Aorta (tissue), 5 donors: ENCODE data around the gene UCK2. TPM values are rescaled to one million over a fixed set of nuclear protein-coding genes. Genes with fewer than 3 reads are reported as not detected.

Experiments used
- ATAC-seq: fragments of 200-7000 bp; cut with Tn5 transposase; one replicate; pipeline ENCODE4 v1.9.1; 2022; ENCODE audit warnings: moderate library complexity; ENCODE audit not compliant: low FRiP score
- DNase-seq, 2 donors: peaks; one replicate each; pipeline ENCODE4 v3.0.0-alpha.2; 2020
- H3K27ac ChIP-seq, 2 donors: one replicate each; pipeline ENCODE4 v1.5.1; 2013; ENCODE audit warnings: low read length in 2 of 2, mild to moderate bottlenecking in 2 of 2, moderate library complexity in 2 of 2, control low read depth in 1 of 2, inconsistent platforms in 1 of 2, low read depth in 1 of 2
- H3K27me3 ChIP-seq, 2 donors: one replicate each; pipeline ENCODE4 v1.6.1; 2013; ENCODE audit warnings: control low read depth in 1 of 2, low read length in 1 of 2, mild to moderate bottlenecking in 1 of 2, moderate library complexity in 1 of 2; ENCODE audit not compliant: insufficient read depth in 2 of 2, control insufficient read depth in 1 of 2
- H3K36me3 ChIP-seq, 2 donors: one replicate each; pipeline ENCODE4 v1.6.1; 2013; ENCODE audit warnings: control low read depth in 1 of 2, low read length in 1 of 2, mild to moderate bottlenecking in 1 of 2; ENCODE audit not compliant: insufficient read depth in 2 of 2, control insufficient read depth in 1 of 2
- H3K4me1 ChIP-seq, 2 donors: one replicate each; pipeline ENCODE4 v1.6.1; 2013; ENCODE audit warnings: low read length in 2 of 2, control low read depth in 1 of 2, mild to moderate bottlenecking in 1 of 2, moderate library complexity in 1 of 2; ENCODE audit not compliant: insufficient read depth in 2 of 2, control insufficient read depth in 1 of 2
- H3K4me3 ChIP-seq, 2 donors: one replicate each; pipeline ENCODE4 v1.5.1; 2013; ENCODE audit warnings: low read length in 2 of 2, control low read depth in 1 of 2, mild to moderate bottlenecking in 1 of 2
- H3K9me3 ChIP-seq: one replicate; pipeline ENCODE4 v1.6.1; 2013; ENCODE audit warnings: mild to moderate bottlenecking, low read length; ENCODE audit not compliant: control insufficient read depth
- WGBS, 2 donors: extraction: QIAGEN DNeasy Blood & Tissue Kit; methylation state at CpG; one replicate each; pipeline ENCODE4 v1.1.7; 2013; 5-methylcytosine and 5-hydroxymethylcytosine counted together
- intact Hi-C, 2 donors: fragments of 100-400 bp; cut with DNase I; formaldehyde crosslinking; loops; one replicate each; pipeline versions ENCODE4 v1.14.2 to v1.15.0; 2022
- polyA plus RNA-seq, 2 donors: library from polyadenylated mRNA; stranded (reverse); fragments of 200-250 nt; gene quantifications; one replicate each; pipeline ENCODE4 v1.2.3, GENCODE V29; 2013
- total RNA-seq, 2 donors: library from RNA; stranded (reverse); fragmentation: NEBNext Ultra II Directional; extraction: Animal tissue kit (Norgen Biotek cat#: 25700); gene quantifications; one replicate each; pipeline ENCODE4 v1.2.1, GENCODE V29; 2021
- donor health status: healthy with polysubstance abuse.
- donor health status: Bipolar disorder and iron deficiency.
- donor health status: DM: no; HTN: no; CAD: no.
- donor health status: DM: no; HTN: no; CAD: no.
- donor health status: DM: yes; HTN: yes; CAD: no.

UCK2 gene
- total and polyA plus RNA-seq, 4 donors = 7.2 to 31.1 (median 19.9) TPM

DNA sequence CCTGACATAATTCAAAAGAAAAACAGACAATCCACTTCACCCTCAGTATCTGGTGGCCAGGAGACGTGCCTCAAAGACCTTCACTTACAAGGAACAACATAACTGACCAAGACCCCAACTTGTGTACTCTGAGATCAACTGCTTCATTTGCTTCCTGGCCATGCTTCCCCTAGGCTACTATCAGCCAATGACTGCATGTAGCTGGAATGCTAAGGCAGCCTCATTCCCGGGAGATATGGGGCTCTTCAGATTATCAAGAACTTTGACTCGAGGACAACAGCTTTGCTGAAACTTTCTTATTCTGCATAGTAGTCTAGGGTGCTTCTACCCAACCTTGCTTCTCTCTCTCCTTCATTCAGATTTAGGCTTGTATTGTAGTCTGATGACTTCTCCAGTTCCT is 11.7 kb upstream of the UCK2 start:
- H3K27me3 ChIP-seq = no peaks in the 10 kb centered on the region
- DNase-seq = no peak
- WGBS, 2 donors = 26 to 27% methylated on average over 3 of the region's 3 CpGs
- no peaks in the 10 kb centered on the region for H3K36me3 ChIP-seq
- no peaks in the 10 kb centered on the region for H3K9me3 ChIP-seq
- no peak for ATAC-seq
- no peaks in the 10 kb centered on the region for H3K4me1 ChIP-seq
- H3K4me3 ChIP-seq = no peak overlapping the region
- H3K27ac ChIP-seq = no peak overlapping the region
- intact Hi-C loops = no loop called here

- Histone ChIP-seq H3K9me3 (no peaks in the 10 kb centered on the region), H3K27ac (no peak overlapping the region), H3K36me3 (no peaks in the 10 kb centered on the region), H3K4me3 (no peak overlapping the region), H3K4me1 (no peaks in the 10 kb centered on the region), H3K27me3 (no peaks in the 10 kb centered on the region)
- WGBS, 2 donors = 51 to 53% methylated on average over 3 of the region's 3 CpGs
- intact Hi-C loops = no loop called here
- DNase-seq (no peak), ATAC-seq (no peak)
Observed at GRCh38 chr1:165816157-165816556, 11.3 kb upstream of the UCK2 start.

DNA sequence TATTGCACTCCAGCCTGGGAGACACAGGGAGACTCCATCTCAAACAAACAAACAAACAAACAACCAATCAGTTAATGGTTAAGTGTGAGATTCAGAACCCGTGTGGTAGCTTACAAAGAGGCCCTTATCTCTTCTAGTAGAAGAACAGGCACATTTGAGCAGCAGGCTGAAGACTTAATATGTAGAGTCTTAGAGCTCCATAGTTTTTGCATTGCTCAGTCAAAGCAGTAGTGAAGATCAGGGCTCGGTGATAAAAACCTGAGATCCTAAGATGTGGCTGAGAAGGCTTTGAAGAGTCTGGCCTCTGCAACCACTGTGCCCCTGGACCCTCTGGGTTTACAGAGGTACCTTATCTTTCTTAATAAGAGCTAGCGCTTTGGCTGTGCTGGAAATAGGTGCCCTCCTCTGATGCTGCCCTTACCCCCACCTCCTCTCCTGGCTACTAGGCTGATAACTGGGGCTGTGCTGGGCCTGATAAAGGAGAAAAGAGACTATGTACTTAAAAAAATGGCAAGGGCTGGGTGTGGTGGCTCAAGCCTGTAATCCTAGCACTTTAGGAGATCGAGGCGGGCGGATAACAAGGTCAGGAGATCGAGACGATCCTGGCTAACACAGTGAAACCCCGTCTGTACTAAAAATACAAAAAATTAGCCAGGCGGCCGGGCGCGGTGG is 10.5 kb upstream of the UCK2 start:
- ATAC-seq (no peak), DNase-seq (no peak)
- H3K4me3 ChIP-seq = no peak overlapping the region
- H3K36me3 ChIP-seq = no peaks in the 10 kb centered on the region
- no peak overlapping the region for H3K27ac ChIP-seq
- intact Hi-C loops = no loop called here
- no peaks in the 10 kb centered on the region for H3K27me3 ChIP-seq
- H3K4me1 ChIP-seq = no peaks in the 10 kb centered on the region
- H3K9me3 ChIP-seq = no peaks in the 10 kb centered on the region
- 86 to 87% methylated on average over 13 of the region's 13 CpGs for WGBS, 2 donors

GRCh38 chr1:165823552-165824268 is 3.7 kb upstream of the UCK2 start:
- no peaks in the 10 kb centered on the region for H3K36me3 ChIP-seq
- DNase-seq = no peak
- no peaks in the 10 kb centered on the region for H3K4me1 ChIP-seq
- no peak overlapping the region for H3K27ac ChIP-seq
- no peak for ATAC-seq
- intact Hi-C loops = loop anchor here in 1 of 2 donors (10.0 kb wide), 1 partner anchor 119 kb away; no protein-coding TSS in a partner anchor
- no peak overlapping the region for H3K4me3 ChIP-seq
- H3K27me3 ChIP-seq = no peaks in the 10 kb centered on the region
- 66 to 69% methylated on average over 4 of the region's 4 CpGs for WGBS, 2 donors
- H3K9me3 ChIP-seq = no peaks in the 10 kb centered on the region

- H3K27me3 ChIP-seq = no peaks in the 10 kb centered on the region
- no peak overlapping the region for H3K4me3 ChIP-seq
- intact Hi-C loops = loop anchor here in 1 of 2 donors (10.0 kb wide), 1 partner anchor 119 kb away; no protein-coding TSS in a partner anchor
- no peaks in the 10 kb centered on the region for H3K4me1 ChIP-seq
- DNase-seq (no peak), ATAC-seq (no peak)
- no peak overlapping the region for H3K27ac ChIP-seq
- no peaks in the 10 kb centered on the region for H3K9me3 ChIP-seq
- H3K36me3 ChIP-seq = no peaks in the 10 kb centered on the region
- WGBS, 2 donors = 62 to 72% methylated on average over 1 of the region's 1 CpG
Observed at GRCh38 chr1:165824269-165824643, 3.2 kb upstream of the UCK2 start.

- no peaks in the 10 kb centered on the region for H3K4me1 ChIP-seq
- H3K27me3 ChIP-seq = no peaks in the 10 kb centered on the region
- WGBS, 2 donors = 16% methylated on average over 10 of the region's 10 CpGs
- H3K36me3 ChIP-seq = no peaks in the 10 kb centered on the region
- H3K27ac ChIP-seq = peak overlapping the region in 1 of 2 donors; percentile 88
- no peak for ATAC-seq
- H3K9me3 ChIP-seq = no peaks in the 10 kb centered on the region
- intact Hi-C loops = loop anchor here (5.0 to 10.0 kb wide), 3 partner anchors 71 to 194 kb away; partner anchors contain the start of gene MGST3 (in 1 of the 2)
- no peak for DNase-seq
- H3K4me3 ChIP-seq = peak overlapping the region; percentile 69 to 75
Observed at GRCh38 chr1:165826565-165827267, 698 bp upstream of the UCK2 start.

DNA sequence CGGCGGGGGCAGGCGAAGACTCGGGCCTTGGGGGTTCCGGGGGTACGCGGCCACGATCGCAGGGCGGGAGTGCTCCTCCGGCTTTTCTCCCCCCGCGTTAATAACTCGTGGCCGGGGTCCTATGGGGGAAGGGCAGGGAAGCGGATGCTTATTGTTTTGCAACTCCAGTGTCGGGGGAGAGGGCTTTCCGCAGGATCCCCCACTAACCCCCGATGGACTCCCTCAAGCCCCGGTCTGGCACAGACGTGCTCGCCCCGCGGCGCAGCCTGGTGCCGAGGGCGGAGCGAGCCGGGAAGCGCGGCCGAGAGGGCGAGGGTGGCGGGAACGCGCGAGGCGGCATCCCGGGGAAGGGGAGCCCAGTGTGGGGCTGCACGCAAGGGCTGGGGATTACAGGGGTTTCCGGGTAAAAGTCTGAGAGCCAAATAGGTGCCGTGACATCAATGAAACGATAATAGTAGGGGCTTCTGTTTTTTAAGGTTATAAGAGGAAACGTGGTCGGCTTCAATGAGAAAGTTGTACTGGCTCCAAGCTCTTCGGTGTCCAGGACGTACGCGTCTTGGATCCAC is 772 bp downstream of the UCK2 start:
- ATAC-seq (peak; percentile 85), DNase-seq (peak; percentile 57 to 84)
- no peaks in the 10 kb centered on the region for H3K9me3 ChIP-seq
- no peaks in the 10 kb centered on the region for H3K27me3 ChIP-seq
- intact Hi-C loops = loop anchor here (2.0 to 10.0 kb wide), 5 partner anchors 59 to 196 kb away; partner anchors contain the start of genes MGST3 (in 1 of the 2) and TMCO1 (in 1 of the 2)
- no peaks in the 10 kb centered on the region for H3K4me1 ChIP-seq
- H3K27ac ChIP-seq = peak overlapping the region; percentile 72 to 79
- WGBS, 2 donors = 0% methylated on average over 43 to 49 of the region's 49 CpGs
- H3K36me3 ChIP-seq = no peaks in the 10 kb centered on the region
- peak overlapping the region; percentile 69 to 75 for H3K4me3 ChIP-seq

GRCh38 chr1:165828669-165829329 is 1.4 kb downstream of the UCK2 start:
- no peaks in the 10 kb centered on the region for H3K9me3 ChIP-seq
- no peaks in the 10 kb centered on the region for H3K27me3 ChIP-seq
- H3K27ac ChIP-seq = peak overlapping the region; percentile 72 to 79
- DNase-seq = peak; percentile 55 to 82
- peak; percentile 66 for ATAC-seq
- 0% methylated on average over 19 of the region's 19 CpGs for WGBS, 2 donors
- peak overlapping the region; percentile 69 to 75 for H3K4me3 ChIP-seq
- H3K36me3 ChIP-seq = no peaks in the 10 kb centered on the region
- no peaks in the 10 kb centered on the region for H3K4me1 ChIP-seq
- intact Hi-C loops = loop anchor here (2.0 to 10.0 kb wide), 5 partner anchors 60 to 196 kb away; partner anchors contain the start of genes MGST3 (in 1 of the 2) and TMCO1 (in 1 of the 2)
